IMR-90 (cell line): Measurements from ENCODE around the gene PNMA6E. TPM values are rescaled to one million over a fixed set of nuclear protein-coding genes. Genes with fewer than 3 reads are reported as not detected.

ENCODE experiments used
- ATAC-seq: fragments of 200-7000 bp; cut with Tn5 transposase; 2 replicates; pipeline ENCODE4 v1.9.1; 2020; ENCODE audit warnings: low read depth, mild to moderate bottlenecking, moderate library complexity
- BruUV-seq: library from RNA; stranded (reverse); fragments of 400-500 nt; replicated peaks from 2 replicates; lab custom pipeline; 2021; lab: Mats Ljungman, UMichigan
- CTCF ChIA-PET: fragments of 300-600 bp; formaldehyde crosslinking; extraction: SDS; loops from one replicate; lab custom pipeline; 2021; ENCODE audit warnings: antibody characterized with exemption; lab: Yijun Ruan, JAX
- POLR2A ChIA-PET: fragments of 300-600 bp; sonication (Branson Sonifier 250); formaldehyde crosslinking; loops from one replicate; lab custom pipeline; 2022; ENCODE audit warnings: antibody characterized with exemption; ENCODE audit not compliant: unreplicated experiment; lab: Charles Lee
- DNase-seq: peaks from one replicate; pipeline ENCODE4 v3.0.0; 2013
- H2AFZ ChIP-seq: replicated peaks from 2 replicates; pipeline ENCODE3; 2013; ENCODE audit warnings: low read length, mild to moderate bottlenecking; ENCODE audit not compliant: poor library complexity
- H2AK5ac ChIP-seq: 2 replicates; pipeline ENCODE4 v1.6.1; 2013; ENCODE audit warnings: low read depth, low read length, inconsistent platforms
- H2AK9ac ChIP-seq: replicated peaks from 2 replicates; pipeline ENCODE3; 2013; ENCODE audit warnings: mild to moderate bottlenecking, low read depth, low read length, moderate library complexity; ENCODE audit not compliant: poor library complexity
- H2BK120ac ChIP-seq: 2 replicates; pipeline ENCODE4 v1.6.1; 2013; ENCODE audit warnings: low read depth, low read length, inconsistent platforms
- H2BK15ac ChIP-seq: 3 replicates; pipeline ENCODE4 v1.6.1; 2013; ENCODE audit warnings: low read depth, low read length, inconsistent platforms
- H2BK20ac ChIP-seq: 2 replicates; pipeline ENCODE4 v1.6.1; 2013; ENCODE audit warnings: low read depth, mild to moderate bottlenecking, inconsistent platforms, low read length, moderate library complexity
- H2BK5ac ChIP-seq: 2 replicates; pipeline ENCODE4 v1.6.1; 2013; ENCODE audit warnings: mild to moderate bottlenecking, low read depth, low read length, inconsistent platforms; ENCODE audit not compliant: poor library complexity, severe bottlenecking
- H3K14ac ChIP-seq: replicated peaks from 2 replicates; pipeline ENCODE4 v1.6.1; 2013; ENCODE audit warnings: low read depth, low read length, inconsistent platforms
- H3K18ac ChIP-seq: 2 replicates; pipeline ENCODE4 v1.6.1; 2013; ENCODE audit warnings: low read depth, low read length, control low read depth
- H3K23ac ChIP-seq: 2 replicates; pipeline ENCODE4 v1.6.1; 2013; ENCODE audit warnings: low read depth, low read length, inconsistent platforms
- H3K27ac ChIP-seq: 2 replicates; pipeline ENCODE4 v1.5.1; 2013; ENCODE audit warnings: mild to moderate bottlenecking, control low read depth, low read length; ENCODE audit not compliant: insufficient read depth
- H3K27me3 ChIP-seq: 2 replicates; pipeline ENCODE4 v1.6.1; 2013; ENCODE audit warnings: low read length; ENCODE audit not compliant: control insufficient read depth, insufficient read depth
- H3K36me3 ChIP-seq: 2 replicates; pipeline ENCODE4 v1.6.1; 2013; ENCODE audit warnings: low read length, mixed read lengths; ENCODE audit not compliant: control insufficient read depth, insufficient read depth
- H3K4ac ChIP-seq: 2 replicates; pipeline ENCODE4 v1.6.1; 2013; ENCODE audit warnings: low read depth, low read length, inconsistent platforms
- H3K4me1 ChIP-seq: 2 replicates; pipeline ENCODE4 v1.6.1; 2013; ENCODE audit warnings: low read length, mixed read lengths; ENCODE audit not compliant: control insufficient read depth, insufficient read depth
- H3K4me2 ChIP-seq: 2 replicates; pipeline ENCODE4 v1.6.1; 2013; ENCODE audit warnings: low read depth, mild to moderate bottlenecking, control low read depth, low read length, moderate library complexity
- H3K4me3 ChIP-seq: 2 replicates; pipeline ENCODE4 v1.5.1; 2013; ENCODE audit warnings: low read depth, mild to moderate bottlenecking, control low read depth, low read length, moderate library complexity; ENCODE audit not compliant: insufficient read depth
- H3K56ac ChIP-seq: 2 replicates; pipeline ENCODE4 v1.6.1; 2013; ENCODE audit warnings: low read length, inconsistent platforms; ENCODE audit not compliant: insufficient read depth; ENCODE audit errors: extremely low read depth
- H3K79me1 ChIP-seq, 2 experiments: 2 replicates each; pipeline ENCODE4 v1.6.1; 2013; ENCODE audit warnings: low read length in 2 of 2, inconsistent platforms in 1 of 2, low read depth in 1 of 2
- H3K9ac ChIP-seq: 2 replicates; pipeline ENCODE4 v1.6.1; 2013; ENCODE audit warnings: low read depth, low read length, control low read depth
- H3K9me1 ChIP-seq: 2 replicates; pipeline ENCODE4 v1.6.1; 2013; ENCODE audit warnings: low read length, inconsistent platforms; ENCODE audit not compliant: insufficient read depth
- H3K9me3 ChIP-seq: 2 replicates; pipeline ENCODE4 v1.6.1; 2013; ENCODE audit warnings: low read length; ENCODE audit not compliant: control insufficient read depth, insufficient read depth
- H4K20me1 ChIP-seq: 2 replicates; pipeline ENCODE4 v1.6.1; 2013; ENCODE audit warnings: low read length, inconsistent platforms; ENCODE audit not compliant: insufficient read depth
- H4K5ac ChIP-seq: 2 replicates; pipeline ENCODE4 v1.6.1; 2013; ENCODE audit warnings: mild to moderate bottlenecking, low read depth, low read length, control low read depth
- H4K8ac ChIP-seq, 2 experiments: 2 replicates each; pipeline ENCODE4 v1.6.1; 2013; ENCODE audit warnings: low read depth in 2 of 2, low read length in 2 of 2, control low read depth in 1 of 2, inconsistent platforms in 1 of 2
- H4K91ac ChIP-seq: 2 replicates; pipeline ENCODE4 v1.6.1; 2013; ENCODE audit warnings: low read depth, low read length, inconsistent platforms; ENCODE audit not compliant: insufficient read depth
- BHLHE40 ChIP-seq: fragments of 150-350 bp; IDR thresholded peaks from 2 replicates; pipeline ENCODE4 v1.6.1; 2016; ENCODE audit warnings: mild to moderate bottlenecking, low read depth, low read length
- RAD21 ChIP-seq: IDR thresholded peaks from 2 replicates; pipeline ENCODE4 v1.6.1; 2012; ENCODE audit warnings: low read length, improper control_type of control experiment
- WGBS, 2 experiments: methylation state at CpG; one replicate each; pipeline versions ENCODE4 v1.1.5 to v1.1.7; 2013; ENCODE audit warnings: missing lambda C conversion rate in 2 of 2; ENCODE audit not compliant: insufficient read length in 1 of 2; ENCODE audit errors: extremely low coverage in 2 of 2; 5-methylcytosine and 5-hydroxymethylcytosine counted together
- dilution Hi-C: fragments of 300-500 bp; cut with HindIII; formaldehyde crosslinking; loops from one replicate; pipeline ENCODE4 v1.14.3; 2018; ENCODE audit warnings: low sequenced_read_pairs; ENCODE audit not compliant: unreplicated experiment
- in situ Hi-C: fragments of 300-500 bp; cut with MboI; formaldehyde crosslinking; loops from 3 replicates; pipeline ENCODE4 v1.14.3; 2019; ENCODE audit warnings: low sequenced_read_pairs, inconsistent platforms, mixed read lengths
- intact Hi-C: fragments of 100-400 bp; cut with micrococcal nuclease; formaldehyde crosslinking; loops from 2 replicates; pipeline ENCODE4 v1.10.0; 2022
- polyA plus RNA-seq, 3 experiments: library from polyadenylated mRNA; depleted of rRNA; stranded (reverse); fragments of >200 nt; gene quantifications; 2 replicates each; pipeline ENCODE4 v1.2.3, GENCODE V29; 2012; ENCODE audit warnings: low replicate concordance in 1 of 3
- total RNA-seq: library from RNA; depleted of rRNA; stranded (reverse); fragments of >200 nt; gene quantifications from 2 replicates; pipeline ENCODE4 v1.2.3, GENCODE V29; 2012

The PNMA6E gene
- total and polyA plus RNA-seq, 2 of the 4 experiments (the other 2 are of a cell fraction), result not detected

- H3K14ac ChIP-seq, result no peak overlapping the region
- no peaks in the 10 kb centered on the region for H3K9me1 ChIP-seq
- no peak overlapping the region for H2BK20ac ChIP-seq
- no peaks in the 10 kb centered on the region for H3K79me1 ChIP-seq
- no peak overlapping the region for H3K56ac ChIP-seq
- 39% methylated on average over 3 of the region's 8 CpGs; no CpG with 5 or more reads in 1 of the 2 experiments for WGBS, 2 experiments
- ChIA-PET CTCF (interaction anchor here (1.2 kb wide), 1 partner anchor 14 kb away, joined by 4 read pairs; no protein-coding TSS in a partner anchor), POLR2A (no interaction called here)
- H3K23ac ChIP-seq, result no peak overlapping the region
- H3K27ac ChIP-seq, result no peak overlapping the region
- in situ Hi-C loops, result no loop called here
- no peak overlapping the region for H2BK15ac ChIP-seq
- H3K4ac ChIP-seq, result no peak overlapping the region
- intact Hi-C loops, result loop anchor here (1.0 kb wide), 1 partner anchor 406 kb away; no protein-coding TSS in a partner anchor
- BruUV-seq, result no TSS peak
- peak; percentile 25 for TF ChIP-seq RAD21
- no peak for TF ChIP-seq BHLHE40
- no peak overlapping the region for H2BK5ac ChIP-seq
- no peak overlapping the region for H2BK120ac ChIP-seq
- no peak overlapping the region for H2AFZ ChIP-seq
- H3K18ac ChIP-seq, result no peak overlapping the region
- no peaks in the 10 kb centered on the region for H4K20me1 ChIP-seq
- H3K4me2 ChIP-seq, result no peak overlapping the region
- H3K9me3 ChIP-seq, result peaks cover 9% of the 10 kb centered on the region
- H3K4me3 ChIP-seq, result no peak overlapping the region
- dilution Hi-C loops, result no loop called here
- no peak overlapping the region for H2AK5ac ChIP-seq
- peaks cover 10% of the 10 kb centered on the region for H3K27me3 ChIP-seq
- H4K91ac ChIP-seq, result no peak overlapping the region
- ATAC-seq, result 0 out of 2 replicates have a peak, but pooled peaks have one; percentile 40
- H2AK9ac ChIP-seq, result no peak overlapping the region
- no peak overlapping the region for H4K8ac ChIP-seq
- H3K4me1 ChIP-seq, result no peaks in the 10 kb centered on the region
- H3K36me3 ChIP-seq, result no peaks in the 10 kb centered on the region
- no peak overlapping the region for H3K9ac ChIP-seq
- no peak overlapping the region for H4K5ac ChIP-seq
- peak; percentile 7 for DNase-seq
Observed at GRCh38 chrX:153438532-153438931, 37.4 kb upstream of the PNMA6E start.
